Sigmoid colon (tissue), 4 donors: ENCODE results near the gene TFF2.

Source experiments
- POLR2AphosphoS5 ChIP-seq, 4 donors: sonication (generic); formaldehyde crosslinking; IDR thresholded peaks; one replicate each; pipeline ENCODE4 v1.6.1; 2017; ENCODE audit warnings: antibody characterized with exemption in 4 of 4
- TF ChIP-seq, protein P1 (sequence below), 4 experiments: fragments of 450-650 bp in 3 of 4; fragments of 200-600 bp in 1 of 4; IDR thresholded peaks; one replicate each; pipeline ENCODE4 v1.5.1; 2016 to 2019; ENCODE audit warnings: antibody characterized with exemption in 4 of 4, mild to moderate bottlenecking in 3 of 4, moderate library complexity in 2 of 4

DNA sequence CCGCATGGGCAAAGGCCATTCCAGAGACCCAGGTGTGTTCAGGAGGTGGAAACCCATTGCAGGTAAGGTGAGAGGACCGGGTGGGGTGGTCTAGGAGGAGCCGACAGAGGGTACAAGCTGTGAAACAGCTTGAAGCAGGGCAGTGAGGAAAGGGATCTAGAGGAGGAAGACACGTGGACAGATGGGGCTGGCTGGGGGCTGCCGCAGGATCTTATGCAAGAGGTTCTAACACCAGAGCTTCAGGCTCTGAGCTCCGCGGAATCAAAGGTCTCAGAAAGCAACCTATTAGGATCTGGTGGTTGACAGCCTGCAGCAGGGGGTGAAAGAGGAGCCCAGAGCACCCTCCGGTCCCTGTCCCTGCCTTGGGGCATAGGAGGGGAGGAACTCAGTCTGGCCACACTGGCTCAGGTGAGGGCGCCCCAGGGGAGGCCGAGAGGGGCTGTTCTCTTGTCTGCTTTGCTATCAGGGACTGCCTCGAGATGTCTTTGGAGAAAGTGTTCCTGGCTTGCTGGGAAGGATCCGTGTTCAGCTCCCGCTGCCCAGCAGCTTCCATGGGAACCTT, 13.6 kb upstream of the TFF2 start:
- no peak for TF ChIP-seq POLR2AphosphoS5 (IDR thresholded peaks at IDR 0.05)
- TF ChIP-seq, protein P1, sequence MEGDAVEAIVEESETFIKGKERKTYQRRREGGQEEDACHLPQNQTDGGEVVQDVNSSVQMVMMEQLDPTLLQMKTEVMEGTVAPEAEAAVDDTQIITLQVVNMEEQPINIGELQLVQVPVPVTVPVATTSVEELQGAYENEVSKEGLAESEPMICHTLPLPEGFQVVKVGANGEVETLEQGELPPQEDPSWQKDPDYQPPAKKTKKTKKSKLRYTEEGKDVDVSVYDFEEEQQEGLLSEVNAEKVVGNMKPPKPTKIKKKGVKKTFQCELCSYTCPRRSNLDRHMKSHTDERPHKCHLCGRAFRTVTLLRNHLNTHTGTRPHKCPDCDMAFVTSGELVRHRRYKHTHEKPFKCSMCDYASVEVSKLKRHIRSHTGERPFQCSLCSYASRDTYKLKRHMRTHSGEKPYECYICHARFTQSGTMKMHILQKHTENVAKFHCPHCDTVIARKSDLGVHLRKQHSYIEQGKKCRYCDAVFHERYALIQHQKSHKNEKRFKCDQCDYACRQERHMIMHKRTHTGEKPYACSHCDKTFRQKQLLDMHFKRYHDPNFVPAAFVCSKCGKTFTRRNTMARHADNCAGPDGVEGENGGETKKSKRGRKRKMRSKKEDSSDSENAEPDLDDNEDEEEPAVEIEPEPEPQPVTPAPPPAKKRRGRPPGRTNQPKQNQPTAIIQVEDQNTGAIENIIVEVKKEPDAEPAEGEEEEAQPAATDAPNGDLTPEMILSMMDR (IDR thresholded peaks at IDR 0.05), result no peak
